Subcutaneous adipose tissue (tissue), 4 donors: ENCODE results near the gene HUNK. TPM values are rescaled to one million over a fixed set of nuclear protein-coding genes. Genes with fewer than 3 reads are reported as not detected.

Experiments
- total RNA-seq, 4 donors: library from RNA; depleted of rRNA; stranded (reverse); fragments of >200 nt; gene quantifications; one replicate each; pipeline ENCODE4 v1.1.0, GENCODE V29; 2016
- TF ChIP-seq, protein P1 (sequence below): fragments of 450-650 bp; IDR thresholded peaks from one replicate; pipeline ENCODE4 v1.5.1; 2016; ENCODE audit warnings: low read depth, mild to moderate bottlenecking, control low read depth, antibody characterized with exemption, moderate library complexity

Gene HUNK
- total RNA-seq, 4 donors from 2014 or later, result 0.16 to 0.66 (median 0.18) TPM

- TF ChIP-seq, protein P1, sequence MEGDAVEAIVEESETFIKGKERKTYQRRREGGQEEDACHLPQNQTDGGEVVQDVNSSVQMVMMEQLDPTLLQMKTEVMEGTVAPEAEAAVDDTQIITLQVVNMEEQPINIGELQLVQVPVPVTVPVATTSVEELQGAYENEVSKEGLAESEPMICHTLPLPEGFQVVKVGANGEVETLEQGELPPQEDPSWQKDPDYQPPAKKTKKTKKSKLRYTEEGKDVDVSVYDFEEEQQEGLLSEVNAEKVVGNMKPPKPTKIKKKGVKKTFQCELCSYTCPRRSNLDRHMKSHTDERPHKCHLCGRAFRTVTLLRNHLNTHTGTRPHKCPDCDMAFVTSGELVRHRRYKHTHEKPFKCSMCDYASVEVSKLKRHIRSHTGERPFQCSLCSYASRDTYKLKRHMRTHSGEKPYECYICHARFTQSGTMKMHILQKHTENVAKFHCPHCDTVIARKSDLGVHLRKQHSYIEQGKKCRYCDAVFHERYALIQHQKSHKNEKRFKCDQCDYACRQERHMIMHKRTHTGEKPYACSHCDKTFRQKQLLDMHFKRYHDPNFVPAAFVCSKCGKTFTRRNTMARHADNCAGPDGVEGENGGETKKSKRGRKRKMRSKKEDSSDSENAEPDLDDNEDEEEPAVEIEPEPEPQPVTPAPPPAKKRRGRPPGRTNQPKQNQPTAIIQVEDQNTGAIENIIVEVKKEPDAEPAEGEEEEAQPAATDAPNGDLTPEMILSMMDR, result no peak
Observed at GRCh38 chr21:31857096-31857495, 15.7 kb upstream of the HUNK start.

- TF ChIP-seq, protein P1, result no peak
Observed at GRCh38 chr21:31860851-31861250, 12.0 kb upstream of the HUNK start.

DNA sequence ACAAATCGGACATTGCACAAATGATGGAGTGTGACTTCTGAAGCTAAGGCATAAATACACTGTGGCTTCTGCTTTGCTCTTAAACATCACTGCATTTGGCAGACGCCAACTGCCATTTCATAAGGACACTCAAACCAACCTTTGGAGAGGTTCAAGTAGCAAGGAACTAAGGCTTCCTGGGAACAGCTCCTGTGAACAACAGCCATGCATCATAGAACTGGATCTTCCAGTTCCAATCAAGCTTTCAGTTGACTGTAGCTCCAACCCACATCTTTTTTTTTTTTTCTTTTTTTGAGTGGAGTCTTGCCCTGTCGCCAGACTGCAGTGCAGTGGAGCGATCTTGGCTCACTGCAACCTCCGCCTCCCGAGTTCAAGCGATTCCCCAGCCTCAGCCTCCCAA, 10.7 kb upstream of the HUNK start:
- TF ChIP-seq, protein P1, result no peak

DNA sequence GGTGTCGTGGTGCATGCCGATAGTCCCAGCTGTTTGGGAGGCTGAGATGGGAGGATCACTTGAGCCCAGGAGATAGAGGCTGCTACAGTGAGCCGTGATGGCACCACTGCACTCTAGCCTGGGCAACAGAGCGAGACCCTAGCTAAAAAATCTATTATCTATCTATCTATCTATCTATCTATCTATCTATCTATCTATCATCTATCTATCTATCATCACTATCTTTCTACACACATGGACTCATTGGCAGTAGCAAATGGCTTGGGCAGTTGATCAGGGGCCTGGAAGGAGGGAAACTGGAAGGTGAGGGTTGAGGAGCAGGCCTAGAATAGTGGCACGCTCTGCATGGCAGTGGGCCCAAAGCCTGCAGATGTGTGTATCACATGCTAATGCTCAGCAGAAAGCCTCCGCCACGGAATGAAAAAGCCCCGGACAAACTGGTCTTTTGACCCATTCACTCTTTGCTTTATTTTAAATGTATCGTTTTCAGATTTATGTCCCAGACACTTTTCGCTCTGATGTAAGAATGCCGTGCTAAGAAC, 7.3 kb upstream of the HUNK start:
- TF ChIP-seq, protein P1, result no peak

- TF ChIP-seq, protein P1, result no peak
Observed at GRCh38 chr21:31866077-31866511, 6.7 kb upstream of the HUNK start.

GRCh38 chr21:31869750-31870149, 3.1 kb upstream of the HUNK start:
- TF ChIP-seq, protein P1, result no peak

- TF ChIP-seq, protein P1, result no peak
Observed at GRCh38 chr21:31870472-31871193, 2.2 kb upstream of the HUNK start.
